GM13977 (cell line): Measurements from ENCODE around the gene SRGAP2B.
"Not testable (repeated sequence)": the region's sequence is repeated elsewhere in the genome, so short reads cannot be mapped to it uniquely, and the experiment has no call there.

Experiments
- DNase-seq: peaks from one replicate; pipeline ENCODE4 v3.0.0; 2012; ENCODE audit warnings: low spot score
- in situ Hi-C: fragments of 300-500 bp; cut with MboI; formaldehyde crosslinking; loops from one replicate; pipeline ENCODE4 v1.12.0; 2022; ENCODE audit warnings: low sequenced_read_pairs, low pct_unique_long_range_greater_than_20kb, mixed read lengths, inconsistent platforms; ENCODE audit not compliant: unreplicated experiment

Gene SRGAP2B

DNA sequence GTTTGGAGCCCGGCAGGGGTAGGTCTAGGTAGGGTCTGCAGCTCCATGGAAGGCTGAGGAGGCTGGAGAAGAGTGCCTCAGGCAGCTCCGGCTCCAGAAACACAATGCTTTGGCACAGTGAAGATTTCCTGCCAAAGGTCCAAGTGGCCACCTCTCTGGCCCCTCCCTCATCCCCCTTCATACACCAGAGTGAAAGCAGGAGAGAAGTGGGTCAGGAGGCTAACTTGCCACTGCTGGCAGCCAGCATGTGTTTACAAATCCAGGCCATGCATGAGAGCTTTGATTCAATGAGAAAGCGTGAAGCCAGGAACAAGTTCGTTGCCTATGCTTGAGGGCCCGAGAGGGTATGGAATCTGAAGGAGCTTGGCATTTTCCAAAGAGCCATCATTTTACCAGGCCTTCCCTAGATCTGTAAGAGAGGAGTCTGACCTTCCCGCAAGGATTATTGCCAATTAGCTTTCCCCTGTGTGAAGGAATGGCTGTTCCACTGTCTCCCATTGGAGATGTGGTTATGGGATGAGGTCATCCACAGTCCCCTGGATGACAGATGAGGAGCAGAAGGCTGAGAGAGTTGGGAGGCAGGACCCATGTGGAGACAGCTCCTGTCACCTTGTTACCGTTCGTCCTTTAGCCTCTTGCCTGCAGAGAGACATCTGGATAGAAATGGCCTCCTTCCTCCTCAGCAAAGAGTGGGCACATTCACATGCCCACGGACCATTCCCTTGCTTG lies 201.3 kb downstream of the SRGAP2B start:
- DNase-seq, in situ Hi-C loops: not testable (repeated sequence)

DNA sequence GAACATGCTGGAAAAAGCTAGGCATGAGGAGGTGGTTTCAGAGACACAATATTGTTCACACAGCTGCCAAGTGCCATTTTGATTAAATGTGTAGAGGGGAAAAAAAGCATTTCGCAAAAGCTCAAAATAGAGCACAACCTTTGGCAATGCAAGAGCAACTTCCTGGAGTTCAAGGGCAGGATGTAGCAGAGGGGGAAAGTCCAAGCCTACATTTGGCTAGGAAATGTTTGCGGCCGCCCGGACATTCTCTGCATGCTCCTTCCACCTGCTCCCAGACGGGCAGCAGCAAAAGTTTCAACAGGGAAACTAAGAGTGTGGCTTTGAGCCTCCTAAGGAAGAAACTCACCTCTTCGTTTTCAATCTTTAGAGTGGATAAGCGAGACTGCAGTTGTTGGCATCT lies 202.1 kb downstream of the SRGAP2B start:
- in situ Hi-C loops, result not testable (repeated sequence)

DNA sequence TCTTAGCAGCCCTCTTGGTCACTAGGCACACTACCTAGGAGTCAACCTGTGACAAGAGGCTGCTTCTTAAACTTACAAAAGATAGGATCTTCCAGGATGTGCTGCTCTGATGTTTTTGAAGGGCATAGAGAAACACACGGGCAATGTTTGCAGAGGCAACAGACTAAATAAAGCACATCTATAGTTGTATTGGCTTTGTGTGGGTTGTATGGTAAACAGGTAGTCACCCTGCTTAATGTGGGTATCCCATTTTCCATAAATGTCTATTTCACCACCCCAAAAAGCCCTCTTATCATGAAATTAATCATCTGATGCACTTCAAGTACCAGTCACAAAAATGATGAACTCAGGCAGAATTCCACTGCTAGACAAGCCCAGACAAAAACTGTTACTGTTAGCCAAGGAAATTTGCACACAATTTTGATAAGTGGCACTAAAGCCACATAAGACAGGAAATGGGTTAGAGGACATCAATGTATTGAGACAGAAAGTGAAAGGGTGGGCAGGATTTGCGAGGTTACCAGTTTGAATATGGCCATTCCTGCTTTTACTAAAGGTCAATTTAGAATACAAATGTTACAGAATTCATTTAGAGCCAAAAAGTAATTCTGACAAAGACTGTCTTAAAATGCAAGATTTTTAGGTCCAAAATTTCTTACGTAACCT lies 205.5 kb downstream of the SRGAP2B start:
- DNase-seq, in situ Hi-C loops: not testable (repeated sequence)

More for the DNA sequence above, 202.1 kb downstream of the SRGAP2B start:
- not testable (repeated sequence) for DNase-seq

DNA sequence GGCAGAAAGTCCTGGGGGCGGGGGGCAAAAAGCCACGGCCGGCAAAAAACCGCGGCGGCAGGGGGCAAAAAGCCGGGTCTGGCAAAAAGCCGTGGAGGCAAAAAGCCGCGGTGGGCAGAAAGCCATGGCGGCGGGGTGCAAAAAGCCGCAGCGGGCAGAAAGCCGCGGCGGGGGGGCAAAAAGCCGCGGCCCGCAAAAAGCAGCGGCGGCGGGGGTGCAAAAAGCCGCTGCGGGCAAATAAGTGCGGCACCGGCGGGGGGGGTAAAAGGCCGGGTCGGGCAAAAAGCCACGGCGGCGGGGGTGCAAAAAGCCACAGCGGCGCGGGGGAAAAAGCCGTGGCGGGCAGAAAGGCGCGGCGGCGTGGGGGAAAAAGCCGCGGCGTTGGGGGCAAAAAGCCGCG lies 212.1 kb downstream of the SRGAP2B start:
- DNase-seq, result not testable (repeated sequence)

DNA sequence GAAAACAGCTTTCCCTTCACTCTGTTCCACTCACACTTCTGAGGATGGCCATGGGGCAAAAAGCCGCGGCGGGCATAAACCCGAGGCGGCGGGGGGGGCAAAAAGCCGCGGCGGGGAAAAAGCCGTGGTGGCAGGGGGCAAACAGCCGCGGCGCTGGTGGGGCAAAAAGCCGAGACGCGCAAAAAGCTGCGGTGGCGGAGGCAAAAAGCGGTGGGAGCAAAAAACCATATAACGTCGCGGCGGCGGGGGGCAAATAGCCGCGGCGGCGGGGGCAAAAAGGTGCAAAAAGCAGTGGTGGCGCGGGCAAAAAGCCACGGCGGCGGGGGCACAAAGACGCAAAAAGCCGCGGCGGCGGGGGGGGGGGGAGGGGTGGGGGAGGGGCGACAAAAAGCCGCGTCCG lies 212.8 kb downstream of the SRGAP2B start:
- DNase-seq, in situ Hi-C loops: not testable (repeated sequence)

More for the DNA sequence above, 212.1 kb downstream of the SRGAP2B start:
- in situ Hi-C loops, result not testable (repeated sequence)

DNA sequence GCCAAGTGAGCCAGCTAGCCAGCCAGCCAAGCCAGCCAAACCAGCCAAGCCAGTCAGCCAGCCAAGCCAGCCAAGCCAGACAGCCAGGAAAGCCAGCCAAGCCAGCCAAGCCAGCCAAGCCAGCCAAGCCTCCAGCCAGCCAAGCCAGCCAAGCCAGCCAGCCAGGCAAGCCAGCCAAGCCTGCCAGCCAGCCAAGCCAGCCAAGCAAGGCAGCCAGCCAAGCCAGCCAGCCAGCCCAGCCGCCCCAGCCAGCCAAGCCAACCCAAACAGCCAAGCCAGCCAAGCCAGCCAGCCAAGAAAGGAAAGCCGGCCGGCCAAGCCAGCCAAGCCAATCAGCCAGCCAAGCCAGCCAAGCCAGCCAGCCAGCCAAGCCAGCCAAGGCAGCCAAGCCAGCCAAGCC lies 236.5 kb downstream of the SRGAP2B start:
- in situ Hi-C loops, DNase-seq: not testable (repeated sequence)
